DMS153 treated with DMSO at 0.1 percent for 48 hours (cell line): ENCODE results near the gene ING3.
"Not testable (repeated sequence)": the region's sequence is repeated elsewhere in the genome, so short reads cannot be mapped to it uniquely, and the experiment has no call there.

Source experiments
- DNase-seq: peaks from one replicate; lab custom pipeline; 2025; ENCODE audit not compliant: unreplicated experiment; lab: John Stamatoyannopoulos, UW

Gene ING3

GRCh38 chr7:120949998-120950538, 509 bp upstream of the ING3 start:
- DNase-seq, result no peak

DNA sequence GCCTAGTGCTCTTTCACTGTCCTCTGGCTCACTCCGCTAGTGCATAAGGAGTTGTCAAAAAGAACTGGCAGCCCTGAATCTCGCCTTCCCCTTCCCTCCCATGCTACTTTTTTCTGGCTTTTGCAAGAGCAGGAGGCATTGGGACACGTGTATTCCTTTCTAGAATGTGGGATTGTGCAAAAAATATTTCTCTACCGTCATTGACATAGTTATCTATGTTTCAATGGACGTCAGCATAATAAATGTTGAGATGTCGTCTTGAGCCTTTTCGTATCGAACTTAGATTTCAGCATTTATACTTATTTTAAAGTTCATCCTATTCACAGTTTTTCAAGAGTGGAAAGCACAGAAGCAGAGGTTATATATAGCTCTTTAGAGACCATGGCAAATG, 727 bp downstream of the ING3 start:
- DNase-seq, result no peak

GRCh38 chr7:120951826-120952225, 1.2 kb downstream of the ING3 start:
- DNase-seq, result no peak

DNA sequence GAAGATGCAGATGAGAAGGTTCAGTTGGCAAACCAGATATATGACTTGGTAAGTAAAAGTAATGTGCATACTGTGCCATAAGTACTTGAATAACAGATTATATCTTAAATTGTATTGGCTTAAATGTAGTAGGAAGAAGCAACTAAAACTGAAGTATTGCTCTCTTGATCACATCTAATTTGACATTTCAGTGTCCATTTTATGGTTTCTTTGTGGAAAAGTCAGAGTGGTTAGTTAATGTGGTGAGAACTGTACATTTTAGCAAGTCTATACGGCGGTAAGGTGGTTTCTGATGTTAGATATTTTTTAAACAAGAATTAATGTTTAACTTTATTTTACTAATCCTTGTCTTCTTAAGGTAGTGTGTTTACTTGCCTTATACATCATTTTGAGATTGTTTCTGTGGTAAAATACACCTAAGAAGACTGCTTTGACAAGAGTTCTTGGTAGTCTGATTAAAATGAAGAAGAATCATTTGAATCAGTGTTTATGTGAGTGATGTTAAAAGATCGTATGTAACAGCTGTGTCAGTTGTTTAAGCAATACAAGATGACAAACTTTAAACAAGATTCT, 5.1 kb downstream of the ING3 start:
- DNase-seq, result no peak

GRCh38 chr7:120959929-120960484, 9.4 kb downstream of the ING3 start:
- no peak for DNase-seq

DNA sequence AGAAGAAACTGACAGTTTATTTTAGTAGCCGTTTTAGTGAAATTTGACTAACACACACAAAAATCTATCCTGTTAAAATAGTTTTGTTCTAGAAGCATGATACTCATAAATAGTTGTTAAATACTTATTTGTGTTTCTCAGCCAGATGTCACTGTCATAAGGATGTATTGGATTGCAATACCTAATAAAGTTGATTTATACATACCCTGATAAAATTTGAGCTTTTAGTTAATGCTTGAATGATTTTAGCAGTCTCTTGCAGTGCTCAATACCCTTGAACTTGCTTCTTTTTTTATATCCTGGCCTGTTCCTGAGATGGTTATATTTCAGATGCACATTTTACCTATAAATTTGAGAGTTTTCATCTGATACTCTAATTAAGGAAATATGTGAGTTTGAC, 10.1 kb downstream of the ING3 start:
- DNase-seq, result no peak

- DNase-seq, result no peak
Measured at GRCh38 chr7:120961638-120962173, 11.1 kb downstream of the ING3 start.

DNA sequence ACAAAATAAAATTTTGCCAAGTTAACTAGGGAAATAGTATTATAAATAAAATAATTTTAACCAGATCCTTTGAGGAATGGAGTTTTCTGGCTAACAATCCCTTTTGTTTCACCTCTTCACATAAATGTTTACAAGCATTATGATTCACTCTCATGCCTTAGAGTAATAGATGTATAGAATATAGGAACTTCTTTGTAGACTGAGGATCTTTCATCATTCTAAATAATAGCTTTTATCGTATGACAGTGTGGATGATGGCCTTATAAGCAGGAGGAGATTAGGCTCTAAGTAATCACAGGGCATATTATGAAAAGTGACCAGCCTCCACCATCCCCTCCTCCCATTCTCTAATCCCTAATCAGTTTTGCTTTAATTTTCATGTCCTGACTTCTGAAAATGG, 13.5 kb downstream of the ING3 start:
- DNase-seq, result no peak

DNA sequence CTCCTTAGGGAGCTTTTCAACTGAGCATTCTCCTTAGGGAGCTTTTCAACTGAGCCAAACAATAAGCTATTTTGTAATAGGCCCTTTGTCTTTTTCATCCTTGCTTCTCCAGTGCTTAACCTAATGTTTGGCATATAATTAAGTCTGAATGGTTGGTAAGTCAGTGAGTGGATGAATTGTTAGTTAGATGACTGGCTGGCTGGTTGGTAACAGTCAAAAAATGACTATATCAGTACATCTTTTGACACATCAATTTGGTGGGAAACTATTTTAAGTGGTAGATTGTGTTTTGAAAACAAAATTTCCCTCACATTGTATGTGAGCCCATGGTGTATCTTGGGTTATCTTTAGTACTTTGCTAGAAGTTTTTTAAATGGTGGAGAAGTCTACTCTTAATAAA, 16.4 kb downstream of the ING3 start:
- DNase-seq, result no peak

DNA sequence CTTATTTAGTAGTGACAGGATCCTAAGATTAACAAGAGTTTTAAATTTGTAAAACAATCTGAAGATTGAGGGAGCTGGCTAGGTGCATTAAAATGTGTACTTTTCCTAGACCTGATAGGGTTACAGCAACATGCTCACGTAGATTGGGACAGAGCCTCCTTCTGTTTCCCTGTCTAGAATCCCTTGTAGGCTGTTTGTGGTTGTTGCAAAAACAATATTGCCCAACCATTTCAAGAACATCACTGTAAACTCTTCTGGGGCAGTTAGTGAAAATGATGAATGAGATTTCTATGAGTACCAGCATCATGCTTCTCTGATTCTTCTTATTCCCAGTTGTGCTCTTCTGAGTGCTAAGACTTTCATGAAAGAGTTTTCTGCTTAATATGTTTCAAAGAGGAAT, 23.3 kb downstream of the ING3 start:
- DNase-seq, result no peak

DNA sequence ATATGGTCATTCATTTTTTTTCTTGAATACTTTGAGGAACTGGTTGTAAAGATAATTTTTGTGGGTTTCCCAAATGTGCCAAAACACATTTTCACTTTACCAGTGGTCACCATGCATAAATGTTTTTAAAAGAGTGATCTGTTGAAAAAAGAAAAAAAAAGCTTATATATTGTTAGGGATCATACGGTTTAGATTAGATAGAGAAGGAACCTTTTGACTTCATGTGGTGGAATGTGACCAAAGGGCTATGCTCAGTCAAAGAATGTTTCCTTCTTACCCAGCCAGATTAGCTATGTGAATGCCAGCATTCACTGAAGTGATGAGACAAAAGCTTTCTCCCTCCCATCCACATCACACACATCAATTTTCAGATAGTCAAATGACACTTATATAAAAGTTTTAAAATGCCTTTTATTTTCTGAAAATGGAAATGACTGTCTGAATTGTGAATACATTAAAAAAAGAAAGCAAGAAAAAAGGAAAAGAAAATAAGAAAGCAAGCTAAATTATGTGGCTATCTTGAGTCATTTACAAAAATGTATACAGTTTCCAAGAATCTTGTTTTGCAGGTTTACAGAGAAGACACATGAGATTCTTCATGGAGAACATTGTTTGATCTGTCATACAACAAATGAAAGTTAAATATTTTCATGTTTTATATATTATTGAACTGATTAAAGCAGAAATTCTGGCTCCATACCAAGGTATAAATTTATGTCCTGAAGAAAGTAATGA, 29.4 kb downstream of the ING3 start:
- DNase-seq, result no peak

GRCh38 chr7:120981117-120981516, 30.5 kb downstream of the ING3 start:
- DNase-seq, result no peak

DNA sequence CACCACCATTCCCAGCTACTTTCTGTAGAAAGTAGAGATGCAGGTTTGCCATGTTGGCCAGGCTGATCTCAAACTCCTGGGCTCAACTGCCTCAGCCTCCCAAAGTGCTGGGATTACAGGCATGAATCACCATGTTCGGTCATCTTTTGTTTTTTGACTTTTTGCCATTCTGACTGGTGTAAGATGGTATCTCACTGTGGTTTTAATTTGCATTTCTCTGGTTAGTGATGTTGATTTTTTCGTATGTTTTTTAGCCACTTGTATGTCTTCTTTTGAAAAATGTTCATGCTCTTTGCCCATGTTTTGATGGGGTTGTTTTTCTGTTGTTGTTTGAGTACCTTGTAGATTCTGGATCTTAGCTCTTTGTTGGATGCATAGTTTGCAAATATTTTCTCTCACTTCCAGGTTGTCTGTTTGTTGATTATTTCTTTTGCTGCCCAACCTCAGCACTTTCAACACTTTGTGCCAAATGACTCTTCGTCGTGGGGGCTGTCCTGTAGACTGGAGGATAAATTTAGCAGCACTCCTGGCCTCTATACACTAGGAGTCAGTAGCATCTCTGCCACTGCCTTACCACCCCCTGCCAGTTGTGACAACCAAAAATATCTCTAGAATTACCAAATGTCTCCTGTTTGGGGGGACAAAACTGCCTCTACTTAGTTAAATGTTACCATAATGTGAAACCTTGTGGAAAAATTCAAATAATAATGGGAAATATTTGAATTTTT, 31.5 kb downstream of the ING3 start:
- DNase-seq, result no peak

DNA sequence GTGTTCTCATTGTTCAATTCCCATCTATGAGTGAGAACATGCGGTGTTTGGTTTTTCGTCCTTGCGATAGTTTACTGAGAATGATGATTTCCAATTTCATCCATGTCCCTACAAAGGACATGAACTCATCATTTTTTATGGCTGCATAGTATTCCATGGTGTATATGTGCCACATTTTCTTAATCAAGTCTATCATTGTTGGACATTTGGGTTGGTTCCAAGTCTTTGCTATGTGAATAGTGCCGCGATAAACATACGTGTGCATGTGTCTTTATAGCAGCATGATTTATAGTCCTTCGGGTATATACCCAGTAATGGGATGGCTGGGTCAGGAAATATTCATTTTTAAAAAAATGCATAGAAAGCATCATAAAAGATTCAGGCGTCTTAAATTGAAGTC, 33.0 kb downstream of the ING3 start:
- not testable (repeated sequence) for DNase-seq

- DNase-seq, result no peak
Measured at GRCh38 chr7:120984406-120984805, 33.8 kb downstream of the ING3 start.

GRCh38 chr7:120985130-120985758, 34.7 kb downstream of the ING3 start:
- no peak for DNase-seq

GRCh38 chr7:120985839-120986238, 35.3 kb downstream of the ING3 start:
- no peak for DNase-seq

- DNase-seq, result no peak
Measured at GRCh38 chr7:120986650-120987049, 36.1 kb downstream of the ING3 start.

GRCh38 chr7:120987280-120987679, 36.7 kb downstream of the ING3 start:
- DNase-seq, result no peak

- peak; percentile 74 for DNase-seq
Measured at GRCh38 chr7:120987683-120988590, 37.4 kb downstream of the ING3 start.
